ENCODE measurements around the gene PRKRIP1. TPM values are rescaled to one million over a fixed set of nuclear protein-coding genes. Genes with fewer than 3 reads are reported as not detected.

PRKRIP1 gene
- total RNA-seq, 1 experiment from 2014 or later, result 38.8 TPM

DNA sequence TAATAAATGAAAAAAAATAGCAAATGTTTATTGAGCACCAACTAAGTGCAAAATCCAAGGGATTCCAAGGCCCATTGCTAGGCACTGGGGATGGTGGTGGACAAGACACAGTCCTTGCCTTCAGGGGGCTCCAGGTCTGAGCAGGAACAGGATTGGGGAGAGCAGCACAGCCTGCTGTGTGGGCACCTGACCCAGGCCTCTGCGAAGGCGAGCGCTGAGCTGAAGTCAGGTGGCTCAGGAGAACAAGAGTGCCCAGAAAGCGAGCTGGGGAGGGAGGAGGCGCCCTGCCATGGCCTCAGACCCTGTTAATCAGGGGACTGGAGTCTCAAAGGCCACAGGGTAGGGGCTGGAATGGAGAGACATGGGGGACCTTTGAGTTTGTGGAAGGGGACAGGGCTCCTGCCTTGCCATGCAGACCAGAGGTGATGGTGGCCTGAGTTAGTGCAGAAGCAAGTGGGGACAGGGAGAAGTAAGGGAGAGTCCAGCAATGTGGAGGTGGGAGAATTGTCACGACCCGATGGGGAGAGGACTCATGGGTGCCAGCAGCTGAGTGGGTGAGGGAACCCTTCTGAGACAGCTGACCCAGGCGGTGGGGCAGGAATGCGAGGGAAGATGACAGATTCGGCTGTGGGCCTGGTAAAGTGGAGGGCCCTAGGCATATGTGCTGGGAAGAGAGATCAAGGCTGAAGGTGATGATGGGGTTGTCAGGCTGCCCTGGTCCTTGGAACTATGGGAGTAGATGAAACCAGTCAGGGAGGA lies 33.2 kb downstream of the PRKRIP1 start:
- TF ChIP-seq, protein P1, sequence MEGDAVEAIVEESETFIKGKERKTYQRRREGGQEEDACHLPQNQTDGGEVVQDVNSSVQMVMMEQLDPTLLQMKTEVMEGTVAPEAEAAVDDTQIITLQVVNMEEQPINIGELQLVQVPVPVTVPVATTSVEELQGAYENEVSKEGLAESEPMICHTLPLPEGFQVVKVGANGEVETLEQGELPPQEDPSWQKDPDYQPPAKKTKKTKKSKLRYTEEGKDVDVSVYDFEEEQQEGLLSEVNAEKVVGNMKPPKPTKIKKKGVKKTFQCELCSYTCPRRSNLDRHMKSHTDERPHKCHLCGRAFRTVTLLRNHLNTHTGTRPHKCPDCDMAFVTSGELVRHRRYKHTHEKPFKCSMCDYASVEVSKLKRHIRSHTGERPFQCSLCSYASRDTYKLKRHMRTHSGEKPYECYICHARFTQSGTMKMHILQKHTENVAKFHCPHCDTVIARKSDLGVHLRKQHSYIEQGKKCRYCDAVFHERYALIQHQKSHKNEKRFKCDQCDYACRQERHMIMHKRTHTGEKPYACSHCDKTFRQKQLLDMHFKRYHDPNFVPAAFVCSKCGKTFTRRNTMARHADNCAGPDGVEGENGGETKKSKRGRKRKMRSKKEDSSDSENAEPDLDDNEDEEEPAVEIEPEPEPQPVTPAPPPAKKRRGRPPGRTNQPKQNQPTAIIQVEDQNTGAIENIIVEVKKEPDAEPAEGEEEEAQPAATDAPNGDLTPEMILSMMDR (conservative IDR thresholded peaks at IDR 0.05), result no peak
- H3K79me2 ChIP-seq (ENCODE audit: insufficient read depth, low read length), result no peaks in the 10 kb centered on the region
- H2AFZ ChIP-seq (ENCODE audit: low read length), result no peak overlapping the region
- H4K8ac ChIP-seq (replicated peaks; ENCODE audit: insufficient read length, low read depth, low read length), result no peak overlapping the region
- whole genome bisulfite sequencing (ENCODE audit: extremely low coverage, insufficient read length, low lambda C conversion rate), result no CpG with 5 or more reads among the region's 10 CpGs
- H2BK12ac ChIP-seq (ENCODE audit: insufficient read length, low read depth, low read length), result no peak overlapping the region
- no peak overlapping the region for H3T11ph ChIP-seq (ENCODE audit: low read length)
- Mint-ChIP-seq H3K36me3 (ENCODE audit: insufficient read depth in 1 of 3, low read depth in 3 of 3) (peaks cover 15 to 39% (median 29%) of the 10 kb centered on the region in 3 experiments), H3K4me3 (peak overlapping the region in 1 of 2 experiments; percentile 12; a peak in 1 of 5 replicates), H3K9me3 (no peaks in the 10 kb centered on the region), H3K27me3 (ENCODE audit: low read depth) (peaks cover 4% of the 10 kb centered on the region), H3K4me1 (peaks cover 17 to 19% of the 10 kb centered on the region in 2 experiments), H3K27ac (peak overlapping the region; percentile 11 to 86 (median 55); a peak in 5 of 7 replicates)
- DNase-seq, result no peak
- no peak overlapping the region for H4K5ac ChIP-seq (ENCODE audit: insufficient read length, low read depth, low read length)
- H2BK15ac ChIP-seq (ENCODE audit: low read depth, low read length), result no peak overlapping the region
- no peak overlapping the region for H3K4ac ChIP-seq (ENCODE audit: low read depth, low read length)
- H3K9ac ChIP-seq (ENCODE audit: extremely low read depth, insufficient read length, low read length), result no peak overlapping the region
- no peak overlapping the region for H3K56ac ChIP-seq (ENCODE audit: insufficient read length, low read depth, low read length)
- no peak overlapping the region for H3K4me2 ChIP-seq (ENCODE audit: insufficient read depth, insufficient read length, low read length)
- no peak overlapping the region for H3K27ac ChIP-seq (ENCODE audit: insufficient read length, low read depth, low read length)
- peak overlapping the region; percentile 31; the same call in 1 of the 2 replicates for H3K14ac ChIP-seq (ENCODE audit: insufficient read depth, low read length)
- H4K20me1 ChIP-seq (ENCODE audit: control insufficient read depth, insufficient read depth, insufficient read length), result no peaks in the 10 kb centered on the region
- no peak overlapping the region for H2BK5ac ChIP-seq (ENCODE audit: insufficient read length, low read length)
- no peaks in the 10 kb centered on the region; the same call in 1 of the 2 replicates for H3K4me1 ChIP-seq (ENCODE audit: insufficient read depth, low read length)
- H3K23me2 ChIP-seq (ENCODE audit: insufficient read length, low read depth, low read length, poor library complexity, severe bottlenecking), result peaks cover 9% of the 10 kb centered on the region
- no peak overlapping the region for H4K91ac ChIP-seq (ENCODE audit: insufficient read length, low read depth, low read length)
- H3K27me3 ChIP-seq (ENCODE audit: insufficient read depth, low read length), result no peaks in the 10 kb centered on the region
- no peak overlapping the region for H3K18ac ChIP-seq (ENCODE audit: insufficient read length, low read depth, low read length)
- H2BK20ac ChIP-seq (ENCODE audit: low read depth, low read length, poor library complexity, severe bottlenecking), result no peak overlapping the region
- H3K79me1 ChIP-seq (ENCODE audit: insufficient read depth, low read depth, low read length, poor library complexity, severe bottlenecking), result no peaks in the 10 kb centered on the region
- no peak overlapping the region for H3K23ac ChIP-seq (ENCODE audit: insufficient read length, low read depth, low read length)
- no peaks in the 10 kb centered on the region for H3K9me3 ChIP-seq (ENCODE audit: control insufficient read depth, low read depth, low read length)
- H2AK5ac ChIP-seq (ENCODE audit: insufficient read length, low read length), result no peak overlapping the region
- no peak overlapping the region for H2BK120ac ChIP-seq (ENCODE audit: low read depth, low read length, poor library complexity, severe bottlenecking)

All from H9 (cell line).